Smooth muscle cell (in vitro differentiated cells): ENCODE data around the gene CENATAC. TPM values are rescaled to one million over a fixed set of nuclear protein-coding genes. Genes with fewer than 3 reads are reported as not detected.
"Not testable (repeated sequence)": the region's sequence is repeated elsewhere in the genome, so short reads cannot be mapped to it uniquely, and the experiment has no call there.

ENCODE experiments used
- DNase-seq: peaks from one replicate; lab custom pipeline; 2025; ENCODE audit not compliant: unreplicated experiment; lab: John Stamatoyannopoulos, UW
- H2AFZ ChIP-seq: fragments of 200-600 bp; sonication (generic); 2 replicates; pipeline ENCODE4 v1.6.0; 2016; ENCODE audit warnings: antibody characterized with exemption, low read depth, mild to moderate bottlenecking
- H3F3A ChIP-seq: fragments of 200-600 bp; sonication (generic); 2 replicates; pipeline ENCODE4 v1.6.0; 2017; ENCODE audit warnings: antibody characterized with exemption, low read depth
- H3K27ac ChIP-seq: fragments of 200-600 bp; sonication (generic); 2 replicates; pipeline ENCODE4 v1.5.1; 2016; ENCODE audit warnings: low read depth, mild to moderate bottlenecking
- H3K27me3 ChIP-seq: fragments of 200-600 bp; sonication (generic); 2 replicates; pipeline ENCODE4 v1.6.1; 2016; ENCODE audit warnings: low read depth, mild to moderate bottlenecking
- H3K36me3 ChIP-seq: fragments of 200-600 bp; sonication (generic); 2 replicates; pipeline ENCODE4 v1.5.1; 2016; ENCODE audit warnings: low read depth
- H3K4me1 ChIP-seq: fragments of 200-600 bp; sonication (generic); 2 replicates; pipeline ENCODE4 v1.5.1; 2016; ENCODE audit warnings: low read depth
- H3K4me2 ChIP-seq: fragments of 200-600 bp; sonication (generic); 2 replicates; pipeline ENCODE4 v1.6.0; 2016; ENCODE audit warnings: mild to moderate bottlenecking
- H3K4me3 ChIP-seq: fragments of 200-600 bp; sonication (generic); 2 replicates; pipeline ENCODE4 v1.5.1; 2016; ENCODE audit warnings: mild to moderate bottlenecking
- H3K79me2 ChIP-seq: fragments of 200-600 bp; sonication (generic); 2 replicates; pipeline ENCODE4 v1.6.0; 2016; ENCODE audit warnings: low read depth, mild to moderate bottlenecking
- H3K9ac ChIP-seq: fragments of 200-600 bp; sonication (generic); 2 replicates; pipeline ENCODE4 v1.6.0; 2016; ENCODE audit warnings: low read depth
- H3K9me3 ChIP-seq: fragments of 200-600 bp; sonication (generic); replicated peaks from 2 replicates; pipeline ENCODE4 v1.5.1; 2016; ENCODE audit warnings: low read depth
- H4K20me1 ChIP-seq: fragments of 200-600 bp; sonication (generic); 2 replicates; pipeline ENCODE4 v1.6.0; 2016; ENCODE audit warnings: low read depth
- WGBS: methylation state at CpG from one replicate; pipeline ENCODE4 v1.1.7; 2016; ENCODE audit warnings: low lambda C conversion rate; 5-methylcytosine and 5-hydroxymethylcytosine counted together
- polyA plus RNA-seq: library from polyadenylated mRNA; unstranded; fragments of >200 nt; fragmentation: Nextera tagmentation; extraction: Ambion mirVana; gene quantifications from 2 replicates; pipeline ENCODE4 v1.2.1, GENCODE V29; 2016
- total RNA-seq: library from RNA; depleted of rRNA; stranded (reverse); fragments of >200 nt; gene quantifications from 2 replicates; pipeline ENCODE4 v1.2.3, GENCODE V29; 2014
- TF ChIP-seq, protein P1 (sequence below): fragments of 200-600 bp; sonication (generic); IDR thresholded peaks from 2 replicates; pipeline ENCODE4 v1.5.1; 2017; ENCODE audit warnings: borderline replicate concordance, mild to moderate bottlenecking, antibody characterized with exemption; ENCODE audit not compliant: insufficient read depth, poor library complexity, severe bottlenecking

Gene CENATAC
- total and polyA plus RNA-seq, 2 experiments from 2014 or later = 5.3 to 17.8 TPM

DNA sequence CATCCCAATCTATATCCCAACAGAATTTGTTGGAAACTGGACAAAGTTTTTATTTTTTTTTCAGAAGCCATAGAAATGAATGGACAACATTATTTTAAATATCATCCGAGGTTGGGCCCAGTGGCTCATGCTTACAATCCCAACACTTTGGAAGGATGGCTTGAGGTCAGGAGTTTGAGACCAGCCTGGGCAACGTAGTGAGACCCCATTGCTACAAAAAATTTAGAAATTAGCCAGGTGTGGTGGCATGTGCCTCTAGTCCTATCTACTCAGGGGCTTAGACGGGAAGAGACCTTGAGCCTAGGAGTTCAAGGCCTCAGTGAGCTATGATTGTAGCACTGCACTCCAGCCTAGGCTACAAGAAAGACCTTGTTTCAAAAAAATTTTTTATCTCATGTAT, 36.9 kb downstream of the CENATAC start:
- no peak overlapping the region for H2AFZ ChIP-seq
- no peak overlapping the region for H3K4me3 ChIP-seq
- H3K9ac ChIP-seq = no peak overlapping the region
- no peak overlapping the region for H3K27ac ChIP-seq
- H4K20me1 ChIP-seq = no peaks in the 10 kb centered on the region
- H3F3A ChIP-seq = no peaks in the 10 kb centered on the region
- no peak for DNase-seq
- H3K4me2 ChIP-seq = no peak overlapping the region
- H3K9me3 ChIP-seq = no peaks in the 10 kb centered on the region
- no peaks in the 10 kb centered on the region for H3K79me2 ChIP-seq
- H3K4me1 ChIP-seq = peaks cover 2% of the 10 kb centered on the region
- 88% methylated on average over 3 of the region's 3 CpGs for WGBS
- TF ChIP-seq, protein P1, sequence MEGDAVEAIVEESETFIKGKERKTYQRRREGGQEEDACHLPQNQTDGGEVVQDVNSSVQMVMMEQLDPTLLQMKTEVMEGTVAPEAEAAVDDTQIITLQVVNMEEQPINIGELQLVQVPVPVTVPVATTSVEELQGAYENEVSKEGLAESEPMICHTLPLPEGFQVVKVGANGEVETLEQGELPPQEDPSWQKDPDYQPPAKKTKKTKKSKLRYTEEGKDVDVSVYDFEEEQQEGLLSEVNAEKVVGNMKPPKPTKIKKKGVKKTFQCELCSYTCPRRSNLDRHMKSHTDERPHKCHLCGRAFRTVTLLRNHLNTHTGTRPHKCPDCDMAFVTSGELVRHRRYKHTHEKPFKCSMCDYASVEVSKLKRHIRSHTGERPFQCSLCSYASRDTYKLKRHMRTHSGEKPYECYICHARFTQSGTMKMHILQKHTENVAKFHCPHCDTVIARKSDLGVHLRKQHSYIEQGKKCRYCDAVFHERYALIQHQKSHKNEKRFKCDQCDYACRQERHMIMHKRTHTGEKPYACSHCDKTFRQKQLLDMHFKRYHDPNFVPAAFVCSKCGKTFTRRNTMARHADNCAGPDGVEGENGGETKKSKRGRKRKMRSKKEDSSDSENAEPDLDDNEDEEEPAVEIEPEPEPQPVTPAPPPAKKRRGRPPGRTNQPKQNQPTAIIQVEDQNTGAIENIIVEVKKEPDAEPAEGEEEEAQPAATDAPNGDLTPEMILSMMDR = no peak
- H3K27me3 ChIP-seq = no peaks in the 10 kb centered on the region
- H3K36me3 ChIP-seq = no peaks in the 10 kb centered on the region

DNA sequence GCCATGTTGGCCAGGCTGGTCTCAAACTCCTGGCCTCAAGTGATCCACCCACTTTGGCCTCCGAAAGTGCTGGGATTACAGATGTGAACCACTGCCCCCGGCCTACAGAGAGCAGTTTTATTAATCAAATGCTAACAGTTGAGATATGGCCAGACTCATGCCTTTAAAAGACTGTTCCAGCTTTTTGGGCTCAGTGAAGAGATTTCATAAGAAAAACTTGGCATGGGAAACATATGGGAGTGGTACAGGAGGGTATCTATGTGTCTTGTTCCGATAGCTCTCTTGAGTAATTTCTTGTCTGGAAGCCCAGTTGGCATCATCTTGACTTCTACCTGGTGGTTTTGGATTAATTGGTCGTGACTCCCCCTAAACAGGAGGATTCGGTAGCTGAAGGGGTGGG, 40.9 kb downstream of the CENATAC start:
- TF ChIP-seq, protein P1 = no peak
- DNase-seq = no peak
- 91% methylated on average over 5 of the region's 5 CpGs for WGBS
- no peaks in the 10 kb centered on the region for H3K9me3 ChIP-seq
- H3K4me2 ChIP-seq = no peak overlapping the region
- no peak overlapping the region for H3K9ac ChIP-seq
- no peaks in the 10 kb centered on the region for H4K20me1 ChIP-seq
- no peak overlapping the region for H2AFZ ChIP-seq
- no peaks in the 10 kb centered on the region for H3K79me2 ChIP-seq
- H3K27me3 ChIP-seq = no peaks in the 10 kb centered on the region
- no peaks in the 10 kb centered on the region for H3K4me1 ChIP-seq
- no peak overlapping the region for H3K4me3 ChIP-seq
- H3F3A ChIP-seq = no peaks in the 10 kb centered on the region
- H3K27ac ChIP-seq = no peak overlapping the region
- no peaks in the 10 kb centered on the region for H3K36me3 ChIP-seq

DNA sequence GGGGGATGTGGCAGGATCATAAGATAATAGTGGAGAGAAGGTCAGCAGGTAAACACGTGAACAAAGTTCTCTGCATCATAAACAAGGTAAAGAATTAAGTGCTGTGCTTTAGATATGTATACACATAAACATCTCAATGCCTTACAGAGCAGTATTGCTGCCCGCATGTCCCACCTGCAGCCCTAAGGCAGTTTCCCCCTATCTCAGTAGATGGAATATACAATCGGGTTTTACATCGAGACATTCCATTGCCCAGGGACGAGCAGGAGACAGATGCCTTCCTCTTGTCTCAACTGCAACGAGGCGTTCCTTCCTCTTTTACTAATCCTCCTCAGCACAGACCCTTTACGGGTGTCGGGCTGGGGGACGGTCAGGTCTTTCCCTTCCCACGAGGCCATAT, 41.5 kb downstream of the CENATAC start:
- 45% methylated on average over 11 of the region's 11 CpGs for WGBS
- H3K4me3 ChIP-seq, H3K9me3 ChIP-seq, H3K4me2 ChIP-seq, H3K27ac ChIP-seq, H2AFZ ChIP-seq, H3K4me1 ChIP-seq, DNase-seq, H3K27me3 ChIP-seq, H3K9ac ChIP-seq, H3K79me2 ChIP-seq, H3F3A ChIP-seq, H3K36me3 ChIP-seq, H4K20me1 ChIP-seq: not testable (repeated sequence)

DNA sequence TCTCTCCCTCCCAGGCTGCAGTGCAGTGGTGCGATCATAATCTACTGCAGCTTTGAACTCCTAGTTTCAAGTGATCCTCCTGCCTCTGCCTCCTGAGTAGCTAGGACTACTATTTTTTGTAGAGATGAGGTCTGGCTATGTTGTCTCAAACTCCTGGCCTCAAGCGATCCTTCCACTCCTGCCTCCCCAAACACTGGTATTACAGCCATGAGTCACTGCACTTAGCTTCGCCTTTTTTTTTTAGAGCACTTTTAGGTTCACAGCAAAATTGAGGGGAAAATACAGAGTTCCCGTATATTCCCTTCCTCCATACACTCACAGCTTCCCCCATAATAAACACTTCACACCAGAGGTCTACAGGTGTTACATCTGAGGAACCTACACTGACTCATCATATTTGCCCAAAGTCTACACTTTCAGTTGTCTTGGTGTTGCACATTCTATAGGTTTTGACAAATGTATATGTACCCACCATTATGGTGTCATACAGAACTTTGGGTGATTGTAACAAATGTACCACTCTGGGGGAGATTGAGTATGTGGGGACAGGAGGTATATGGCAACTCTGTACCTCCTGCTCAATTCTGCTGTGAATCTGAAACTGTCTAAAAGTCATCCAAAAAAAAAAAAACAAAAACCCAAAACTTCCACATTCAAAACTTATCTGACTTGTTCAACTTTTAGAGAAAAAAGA, 44.0 kb downstream of the CENATAC start:
- TF ChIP-seq, protein P1 = no peak
- no peaks in the 10 kb centered on the region for H3F3A ChIP-seq
- H3K4me3 ChIP-seq = no peak overlapping the region
- H3K9ac ChIP-seq = no peak overlapping the region
- H3K4me1 ChIP-seq = no peaks in the 10 kb centered on the region
- no peaks in the 10 kb centered on the region for H3K36me3 ChIP-seq
- no peaks in the 10 kb centered on the region for H3K9me3 ChIP-seq
- no peak for DNase-seq
- no peak overlapping the region for H3K4me2 ChIP-seq
- 46% methylated on average over 4 of the region's 4 CpGs for WGBS
- H4K20me1 ChIP-seq = no peaks in the 10 kb centered on the region
- H2AFZ ChIP-seq = no peak overlapping the region
- H3K27me3 ChIP-seq = no peaks in the 10 kb centered on the region
- no peaks in the 10 kb centered on the region for H3K79me2 ChIP-seq
- H3K27ac ChIP-seq = no peak overlapping the region
